H9 (cell line): ENCODE results near the gene HFE. TPM values are rescaled to one million over a fixed set of nuclear protein-coding genes. Genes with fewer than 3 reads are reported as not detected.

ENCODE experiments used
- DNase-seq: peaks from one replicate; pipeline ENCODE4 v3.0.0-alpha.2; 2017
- H2AFZ ChIP-seq: one replicate; pipeline ENCODE4 v1.6.1; 2013; ENCODE audit warnings: mild to moderate bottlenecking, low read length, control low read depth, moderate library complexity
- H2AK5ac ChIP-seq: 2 replicates; pipeline ENCODE4 v1.6.1; 2013; ENCODE audit warnings: low read length, control low read depth, mixed read lengths; ENCODE audit not compliant: insufficient read length
- H2BK120ac ChIP-seq: one replicate; pipeline ENCODE4 v1.6.1; 2013; ENCODE audit warnings: low read depth, mild to moderate bottlenecking, low read length, control low read depth, inconsistent platforms; ENCODE audit not compliant: poor library complexity, severe bottlenecking
- H2BK12ac ChIP-seq: 2 replicates; pipeline ENCODE4 v1.6.1; 2013; ENCODE audit warnings: low read length, control low read depth, mixed read lengths, low read depth; ENCODE audit not compliant: insufficient read length
- H2BK15ac ChIP-seq: 2 replicates; pipeline ENCODE4 v1.6.1; 2013; ENCODE audit warnings: low read depth, low read length, control low read depth
- H2BK20ac ChIP-seq: one replicate; pipeline ENCODE4 v1.6.1; 2013; ENCODE audit warnings: low read depth, mild to moderate bottlenecking, low read length, control low read depth, inconsistent platforms; ENCODE audit not compliant: poor library complexity, severe bottlenecking
- H2BK5ac ChIP-seq: 2 replicates; pipeline ENCODE4 v1.6.1; 2013; ENCODE audit warnings: low read length, control low read depth, mixed read lengths; ENCODE audit not compliant: insufficient read length
- H3K14ac ChIP-seq: 2 replicates; pipeline ENCODE4 v1.6.1; 2013; ENCODE audit warnings: low read length, control low read depth; ENCODE audit not compliant: insufficient read depth
- H3K18ac ChIP-seq: 2 replicates; pipeline ENCODE4 v1.6.1; 2013; ENCODE audit warnings: low read depth, mild to moderate bottlenecking, mixed read lengths, low read length, control low read depth; ENCODE audit not compliant: insufficient read length
- H3K23ac ChIP-seq: 2 replicates; pipeline ENCODE4 v1.6.1; 2013; ENCODE audit warnings: low read length, control low read depth, mixed read lengths, low read depth; ENCODE audit not compliant: insufficient read length
- H3K23me2 ChIP-seq: 2 replicates; pipeline ENCODE4 v1.6.1; 2013; ENCODE audit warnings: low read depth, mild to moderate bottlenecking, mixed read lengths, low read length, control low read depth; ENCODE audit not compliant: insufficient read length, poor library complexity, severe bottlenecking
- H3K27ac ChIP-seq: 2 replicates; pipeline ENCODE4 v1.5.1; 2013; ENCODE audit warnings: low read length, control low read depth, mixed read lengths, low read depth; ENCODE audit not compliant: insufficient read length
- H3K27me3 ChIP-seq: 2 replicates; pipeline ENCODE4 v1.6.1; 2013; ENCODE audit warnings: low read length, control low read depth, inconsistent platforms; ENCODE audit not compliant: insufficient read depth
- H3K4ac ChIP-seq: 2 replicates; pipeline ENCODE4 v1.6.1; 2013; ENCODE audit warnings: low read depth, mild to moderate bottlenecking, control low read depth, inconsistent platforms, low read length, moderate library complexity
- H3K4me1 ChIP-seq: 2 replicates; pipeline ENCODE4 v1.6.1; 2013; ENCODE audit warnings: low read length, control low read depth, inconsistent platforms; ENCODE audit not compliant: insufficient read depth
- H3K4me2 ChIP-seq: 2 replicates; pipeline ENCODE4 v1.6.1; 2013; ENCODE audit warnings: low read length, control low read depth, mixed read lengths; ENCODE audit not compliant: insufficient read length, insufficient read depth
- H3K56ac ChIP-seq: 2 replicates; pipeline ENCODE4 v1.6.1; 2013; ENCODE audit warnings: low read depth, mild to moderate bottlenecking, mixed read lengths, low read length, control low read depth; ENCODE audit not compliant: insufficient read length
- H3K79me1 ChIP-seq: 2 replicates; pipeline ENCODE4 v1.6.1; 2013; ENCODE audit warnings: low read depth, mild to moderate bottlenecking, moderate library complexity, low read length, control low read depth, inconsistent platforms; ENCODE audit not compliant: insufficient read depth, poor library complexity, severe bottlenecking
- H3K79me2 ChIP-seq: 2 replicates; pipeline ENCODE4 v1.6.1; 2013; ENCODE audit warnings: low read length, control low read depth, inconsistent platforms; ENCODE audit not compliant: insufficient read depth
- H3K9ac ChIP-seq: 2 replicates; pipeline ENCODE4 v1.6.1; 2013; ENCODE audit warnings: low read length, control low read depth, mixed read lengths; ENCODE audit not compliant: insufficient read length; ENCODE audit errors: extremely low read depth
- H3K9me3 ChIP-seq: one replicate; pipeline ENCODE4 v1.6.1; 2013; ENCODE audit warnings: low read depth, low read length, inconsistent platforms; ENCODE audit not compliant: control insufficient read depth
- H3T11ph ChIP-seq: one replicate; pipeline ENCODE4 v1.6.1; 2013; ENCODE audit warnings: mild to moderate bottlenecking, low read length, control low read depth, inconsistent platforms
- H4K20me1 ChIP-seq: one replicate; pipeline ENCODE4 v1.6.1; 2013; ENCODE audit not compliant: control insufficient read depth, insufficient read length, insufficient read depth
- H4K5ac ChIP-seq: 2 replicates; pipeline ENCODE4 v1.6.1; 2013; ENCODE audit warnings: low read depth, mild to moderate bottlenecking, mixed read lengths, low read length, control low read depth; ENCODE audit not compliant: insufficient read length
- H4K8ac ChIP-seq: replicated peaks from 2 replicates; pipeline ENCODE4 v1.6.1; 2013; ENCODE audit warnings: low read length, control low read depth, mixed read lengths, low read depth; ENCODE audit not compliant: insufficient read length
- H4K91ac ChIP-seq: 2 replicates; pipeline ENCODE4 v1.6.1; 2013; ENCODE audit warnings: low read depth, mild to moderate bottlenecking, moderate library complexity, mixed read lengths, low read length, control low read depth; ENCODE audit not compliant: insufficient read length
- H3K27ac Mint-ChIP-seq, 3 experiments: 2 replicates in 2 of 3; 3 replicates in 1 of 3; pipeline ENCODE4 v1.8.0; 2020 to 2021; ENCODE audit warnings: mixed read lengths in 3 of 3, mild to moderate bottlenecking in 1 of 3, moderate library complexity in 1 of 3
- H3K27me3 Mint-ChIP-seq: 2 replicates; pipeline ENCODE4 v1.8.0; 2021; ENCODE audit warnings: low read depth, mild to moderate bottlenecking, moderate library complexity, mixed read lengths
- H3K36me3 Mint-ChIP-seq, 3 experiments: 2 replicates in 2 of 3; 3 replicates in 1 of 3; pipeline ENCODE4 v1.8.0; 2020 to 2021; ENCODE audit warnings: low read depth in 3 of 3, mixed read lengths in 3 of 3; ENCODE audit not compliant: insufficient read depth in 1 of 3
- H3K4me1 Mint-ChIP-seq, 2 experiments: 2 replicates each; pipeline ENCODE4 v1.8.0; 2020; ENCODE audit warnings: mixed read lengths in 2 of 2
- H3K4me3 Mint-ChIP-seq, 2 experiments: 2 replicates in 1 of 2; 3 replicates in 1 of 2; pipeline ENCODE4 v1.8.0; 2020 to 2021; ENCODE audit warnings: mild to moderate bottlenecking in 2 of 2, mixed read lengths in 2 of 2, moderate library complexity in 1 of 2
- H3K9me3 Mint-ChIP-seq, 2 experiments: 2 replicates in 1 of 2; 3 replicates in 1 of 2; pipeline ENCODE4 v1.8.0; 2020; ENCODE audit warnings: mild to moderate bottlenecking in 2 of 2, mixed read lengths in 2 of 2, moderate library complexity in 1 of 2
- CTCF ChIP-seq: fragments of 200-600 bp; sonication (generic); conservative IDR thresholded peaks from 3 replicates; pipeline ENCODE4 v1.8.0; 2021; ENCODE audit warnings: antibody characterized with exemption, mild to moderate bottlenecking
- WGBS: extraction: QIAGEN DNeasy Blood & Tissue Kit; methylation state at CpG from one replicate; pipeline ENCODE4 v1.1.7; 2013; ENCODE audit warnings: missing lambda C conversion rate, low lambda C conversion rate, mixed read lengths; ENCODE audit not compliant: insufficient read length; ENCODE audit errors: extremely low coverage; 5-methylcytosine and 5-hydroxymethylcytosine counted together
- total RNA-seq: library from RNA; stranded (reverse); gene quantifications from 2 replicates; pipeline ENCODE4 v1.2.1, GENCODE V29; 2021

HFE gene
- total RNA-seq, 1 experiment from 2014 or later: 0.98 TPM

GRCh38 chr6:26120807-26121140 lies 33.5 kb downstream of the HFE start:
- H2BK120ac ChIP-seq: no peak overlapping the region
- H3K4ac ChIP-seq: no peak overlapping the region
- H3T11ph ChIP-seq: no peak overlapping the region
- H3K4me1 ChIP-seq: no peaks in the 10 kb centered on the region
- no peak overlapping the region for H4K5ac ChIP-seq
- H3K9ac ChIP-seq: no peak overlapping the region
- no peak overlapping the region for H2BK15ac ChIP-seq
- no peak overlapping the region for H3K4me3 Mint-ChIP-seq
- no peak overlapping the region for H3K4me2 ChIP-seq
- H3K4me1 Mint-ChIP-seq: peaks cover 18 to 21% of the 10 kb centered on the region in 2 experiments
- no peak for TF ChIP-seq CTCF
- H3K27me3 ChIP-seq: no peaks in the 10 kb centered on the region
- no CpG with 5 or more reads among the region's 3 CpGs for WGBS
- H2AFZ ChIP-seq: no peak overlapping the region
- H3K27me3 Mint-ChIP-seq: peaks cover 8% of the 10 kb centered on the region; the same call in 1 of the 2 replicates
- H3K27ac ChIP-seq: no peak overlapping the region
- no peak overlapping the region for H2AK5ac ChIP-seq
- H3K36me3 Mint-ChIP-seq: peaks cover 4 to 9% (median 4%) of the 10 kb centered on the region in 3 experiments; a peak in 6 of 7 replicates
- no peak overlapping the region for H2BK5ac ChIP-seq
- H3K18ac ChIP-seq: no peak overlapping the region
- H4K91ac ChIP-seq: no peak overlapping the region
- peaks cover 3 to 7% of the 10 kb centered on the region in 2 experiments for H3K9me3 Mint-ChIP-seq
- H3K27ac Mint-ChIP-seq: peak overlapping the region in 2 of 3 experiments; percentile 96 to 100; a peak in 4 of 7 replicates
- H3K79me1 ChIP-seq: no peaks in the 10 kb centered on the region
- no peak overlapping the region for H4K8ac ChIP-seq
- no peak overlapping the region for H2BK20ac ChIP-seq
- no peaks in the 10 kb centered on the region for H4K20me1 ChIP-seq
- H3K14ac ChIP-seq: no peak overlapping the region
- no peaks in the 10 kb centered on the region for H3K9me3 ChIP-seq
- DNase-seq: no peak
- no peak overlapping the region for H3K56ac ChIP-seq
- peaks cover 6% of the 10 kb centered on the region; the same call in 1 of the 2 replicates for H3K79me2 ChIP-seq
- H2BK12ac ChIP-seq: no peak overlapping the region
- H3K23ac ChIP-seq: no peak overlapping the region
- H3K23me2 ChIP-seq: peaks cover 6% of the 10 kb centered on the region
